Measurements from ENCODE around the gene TFB2M. TPM values are rescaled to one million over a fixed set of nuclear protein-coding genes. Genes with fewer than 3 reads are reported as not detected.

TFB2M gene
- total and polyA plus RNA-seq, 9 donors = 7.1 to 9.8 (median 9.0) TPM

DNA sequence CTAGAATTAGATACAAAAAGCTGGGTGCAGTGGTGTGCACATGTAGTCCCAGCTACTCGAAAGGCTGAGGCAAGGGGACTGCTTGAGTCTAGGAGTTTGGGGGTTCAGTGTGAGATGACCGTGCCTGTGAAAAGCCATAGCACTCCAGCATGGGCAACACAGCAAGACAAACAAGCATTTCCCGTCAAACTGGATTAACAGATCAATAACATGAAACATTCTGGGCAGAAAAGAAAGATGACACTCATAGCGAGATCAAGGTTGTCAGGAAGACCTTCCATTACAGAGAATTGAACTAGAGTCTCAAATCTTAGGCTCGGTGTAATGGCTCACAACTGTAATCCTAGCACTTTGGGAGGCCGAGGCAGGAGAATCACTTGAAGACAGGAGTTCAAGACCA, 14.0 kb downstream of the TFB2M start:
- intact Hi-C loops (cut with DNase I) = no loop called here
- no peak overlapping the region for H3K4me3 ChIP-seq
- 93 to 94% (median 94%) methylated on average over 6 of the region's 6 CpGs for WGBS, 3 donors
- no peaks in the 10 kb centered on the region for H3K36me3 ChIP-seq
- TF ChIP-seq, protein P1, sequence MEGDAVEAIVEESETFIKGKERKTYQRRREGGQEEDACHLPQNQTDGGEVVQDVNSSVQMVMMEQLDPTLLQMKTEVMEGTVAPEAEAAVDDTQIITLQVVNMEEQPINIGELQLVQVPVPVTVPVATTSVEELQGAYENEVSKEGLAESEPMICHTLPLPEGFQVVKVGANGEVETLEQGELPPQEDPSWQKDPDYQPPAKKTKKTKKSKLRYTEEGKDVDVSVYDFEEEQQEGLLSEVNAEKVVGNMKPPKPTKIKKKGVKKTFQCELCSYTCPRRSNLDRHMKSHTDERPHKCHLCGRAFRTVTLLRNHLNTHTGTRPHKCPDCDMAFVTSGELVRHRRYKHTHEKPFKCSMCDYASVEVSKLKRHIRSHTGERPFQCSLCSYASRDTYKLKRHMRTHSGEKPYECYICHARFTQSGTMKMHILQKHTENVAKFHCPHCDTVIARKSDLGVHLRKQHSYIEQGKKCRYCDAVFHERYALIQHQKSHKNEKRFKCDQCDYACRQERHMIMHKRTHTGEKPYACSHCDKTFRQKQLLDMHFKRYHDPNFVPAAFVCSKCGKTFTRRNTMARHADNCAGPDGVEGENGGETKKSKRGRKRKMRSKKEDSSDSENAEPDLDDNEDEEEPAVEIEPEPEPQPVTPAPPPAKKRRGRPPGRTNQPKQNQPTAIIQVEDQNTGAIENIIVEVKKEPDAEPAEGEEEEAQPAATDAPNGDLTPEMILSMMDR (IDR thresholded peaks at IDR 0.05) = no peak
- no peak for TF ChIP-seq POLR2A (IDR thresholded peaks at IDR 0.05)
- no peak for TF ChIP-seq EP300 (IDR thresholded peaks at IDR 0.05)
- no peaks in the 10 kb centered on the region for H3K4me1 ChIP-seq (ENCODE audit: insufficient read depth)
- no peak overlapping the region for H3K27ac ChIP-seq
- no peak for DNase-seq
- H3K27me3 ChIP-seq = no peaks in the 10 kb centered on the region
- no peaks in the 10 kb centered on the region for H3K9me3 ChIP-seq

DNA sequence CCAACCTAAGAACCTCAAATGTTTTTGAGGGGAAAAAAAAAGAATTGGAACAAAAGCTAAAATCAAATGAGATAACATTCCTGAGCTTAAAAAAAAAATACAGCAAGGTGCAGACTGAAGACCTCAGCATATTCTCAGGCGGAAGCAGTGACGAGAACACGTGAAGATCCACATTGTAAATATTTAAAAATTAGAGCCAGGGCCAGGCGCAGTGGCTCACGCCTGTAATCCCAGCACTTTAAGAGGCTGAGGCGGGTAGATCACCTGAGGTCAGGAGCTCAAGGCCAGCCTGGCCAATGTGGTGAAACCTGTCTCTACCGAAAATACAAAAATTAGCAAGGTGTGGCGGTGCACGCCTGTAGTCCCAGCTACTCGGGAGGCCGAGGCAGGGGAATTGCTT, 15.7 kb downstream of the TFB2M start:
- no peak for DNase-seq
- intact Hi-C loops (cut with DNase I) = no loop called here
- no peak overlapping the region for H3K27ac ChIP-seq
- H3K4me3 ChIP-seq = no peak overlapping the region
- TF ChIP-seq, protein P1 (IDR thresholded peaks at IDR 0.05) = no peak
- no peak for TF ChIP-seq POLR2A (IDR thresholded peaks at IDR 0.05)
- WGBS, 3 donors = 68 to 69% (median 68%) methylated on average over 11 of the region's 11 CpGs
- no peaks in the 10 kb centered on the region for H3K4me1 ChIP-seq (ENCODE audit: insufficient read depth)
- H3K27me3 ChIP-seq = no peaks in the 10 kb centered on the region
- H3K9me3 ChIP-seq = no peaks in the 10 kb centered on the region
- H3K36me3 ChIP-seq = no peaks in the 10 kb centered on the region

DNA sequence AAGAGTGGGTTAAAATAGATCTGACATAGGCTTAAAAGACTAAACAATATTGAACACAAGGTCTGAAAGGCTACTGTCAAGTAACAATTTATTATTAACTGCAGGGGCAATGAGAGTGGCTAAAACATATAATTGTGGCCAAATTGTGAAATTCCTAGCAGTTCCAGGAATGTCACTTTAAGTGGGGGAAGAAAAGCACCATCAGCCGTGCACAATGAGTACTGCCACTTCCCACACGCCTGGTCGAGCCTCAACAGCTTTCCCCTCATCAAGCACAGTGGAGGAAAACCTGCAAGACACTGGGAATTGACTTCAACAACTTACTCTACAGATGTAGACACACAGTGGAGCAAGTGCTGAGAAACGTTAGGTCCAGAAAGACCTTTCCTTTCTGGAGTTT, 16.4 kb downstream of the TFB2M start:
- intact Hi-C loops (cut with DNase I) = no loop called here
- no peak for DNase-seq
- TF ChIP-seq POLR2A (IDR thresholded peaks at IDR 0.05) = no peak
- TF ChIP-seq, protein P1 (IDR thresholded peaks at IDR 0.05) = no peak
- no peak for TF ChIP-seq EP300 (IDR thresholded peaks at IDR 0.05)
- Histone ChIP-seq H3K27me3 (no peaks in the 10 kb centered on the region), H3K36me3 (no peaks in the 10 kb centered on the region), H3K4me3 (no peak overlapping the region), H3K9me3 (no peaks in the 10 kb centered on the region), H3K27ac (no peak overlapping the region), H3K4me1 (ENCODE audit: insufficient read depth) (no peaks in the 10 kb centered on the region)
- WGBS, 3 donors = 28 to 52% (median 32%) methylated on average over 4 of the region's 4 CpGs

DNA sequence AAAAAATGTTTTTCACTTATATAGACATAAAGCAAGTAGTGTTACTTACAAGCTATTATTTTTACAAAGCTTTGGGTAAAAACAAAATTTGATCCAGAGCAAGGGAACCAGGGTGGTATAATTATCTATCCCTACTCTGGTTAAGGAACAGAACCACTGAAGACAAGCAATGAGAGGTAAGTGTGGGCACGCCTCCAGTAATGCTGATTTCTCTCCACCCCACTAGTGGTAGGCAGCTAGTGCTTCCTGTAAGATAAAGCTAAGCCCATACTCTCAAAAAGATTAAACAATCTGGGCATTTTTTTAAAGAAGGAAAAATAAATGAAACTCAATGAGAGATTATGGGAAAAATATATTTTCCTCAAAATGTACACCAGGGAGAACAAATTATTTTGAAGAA, 22.1 kb downstream of the TFB2M start:
- Histone ChIP-seq H3K9me3 (no peaks in the 10 kb centered on the region), H3K4me3 (no peak overlapping the region), H3K27me3 (no peaks in the 10 kb centered on the region), H3K4me1 (ENCODE audit: insufficient read depth) (no peaks in the 10 kb centered on the region), H3K27ac (no peak overlapping the region), H3K36me3 (no peaks in the 10 kb centered on the region)
- intact Hi-C loops (cut with DNase I) = no loop called here
- no peak for DNase-seq
- TF ChIP-seq EP300 (IDR thresholded peaks at IDR 0.05) = no peak
- TF ChIP-seq, protein P1 (IDR thresholded peaks at IDR 0.05) = no peak
- no peak for TF ChIP-seq POLR2A (IDR thresholded peaks at IDR 0.05)
- whole genome bisulfite sequencing, 3 donors = 92 to 100% (median 99%) methylated on average over 1 of the region's 1 CpG
